ENCODE results near the gene STYXL2. TPM values are rescaled to one million over a fixed set of nuclear protein-coding genes. Genes with fewer than 3 reads are reported as not detected.

STYXL2 gene
- total RNA-seq, 4 donors from 2014 or later, result under 0.01 TPM; not detected in 3

DNA sequence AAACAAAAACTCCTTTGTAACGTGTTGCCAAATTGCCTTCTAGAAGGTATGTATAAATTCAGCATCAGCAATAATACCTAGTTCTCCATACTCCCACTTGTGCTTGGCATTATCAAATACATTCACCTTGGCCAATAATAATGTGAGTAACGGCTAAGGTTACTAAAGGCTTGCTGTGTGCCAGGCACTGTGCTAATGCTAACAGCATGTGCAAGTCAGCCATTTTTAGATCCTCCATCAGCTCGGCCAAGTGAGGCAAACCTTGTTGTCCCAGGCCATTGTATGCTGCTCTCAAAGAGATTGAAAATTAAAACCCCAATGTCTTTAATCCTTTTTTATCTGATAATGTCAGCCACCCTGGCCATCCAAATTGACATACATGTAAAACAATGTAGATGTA, 48.1 kb downstream of the STYXL2 start:
- no peaks in the 10 kb centered on the region for H3K9me3 ChIP-seq
- WGBS, 2 donors, result 64 to 74% methylated on average over 3 of the region's 3 CpGs
- DNase-seq, result no peak
- H3K27me3 ChIP-seq, result no peaks in the 10 kb centered on the region
- no peak overlapping the region for H3K27ac ChIP-seq
- H3K4me3 ChIP-seq, result no peak overlapping the region
- no peak for TF ChIP-seq POLR2A (IDR thresholded peaks at IDR 0.05)
- no peak for TF ChIP-seq CTCF (IDR thresholded peaks at IDR 0.05)
- intact Hi-C loops (cut with DNase I), result no loop called here
- H3K4me1 ChIP-seq, result no peaks in the 10 kb centered on the region
- H3K36me3 ChIP-seq, result no peaks in the 10 kb centered on the region

Other genes with a start within 250 kb of the STYXL2 start
- 10 to 100 TPM in 2 of 4 donors, 1 to 10 TPM in 2; 7.1 to 17.1 (median 10.7) TPM for gene TADA1, start 217.8 kb upstream of the STYXL2 start, total RNA-seq
- gene ILDR2, start 118.5 kb upstream of the STYXL2 start, total RNA-seq, result under 1 TPM in 3 of 4 donors, not detected in 1; 0.04 to 0.57 (median 0.21) TPM
- gene MAEL, start 104.8 kb upstream of the STYXL2 start, total RNA-seq, result not detected
- not detected for gene GPA33, start 3.7 kb upstream of the STYXL2 start, total RNA-seq
- 10 to 100 TPM in 1 of 4 donors, 1 to 10 TPM in 3; 7.8 to 10.5 (median 9.2) TPM for gene POU2F1, start 126.8 kb downstream of the STYXL2 start, total RNA-seq

Measured in esophagus squamous epithelium (tissue), 5 donors.